ENCODE results near the gene CADPS. TPM values are rescaled to one million over a fixed set of nuclear protein-coding genes. Genes with fewer than 3 reads are reported as not detected.

The CADPS gene
- polyA plus RNA-seq, 1 of the 3 experiments (the other 2 are of a cell fraction), result 5.8 TPM

DNA sequence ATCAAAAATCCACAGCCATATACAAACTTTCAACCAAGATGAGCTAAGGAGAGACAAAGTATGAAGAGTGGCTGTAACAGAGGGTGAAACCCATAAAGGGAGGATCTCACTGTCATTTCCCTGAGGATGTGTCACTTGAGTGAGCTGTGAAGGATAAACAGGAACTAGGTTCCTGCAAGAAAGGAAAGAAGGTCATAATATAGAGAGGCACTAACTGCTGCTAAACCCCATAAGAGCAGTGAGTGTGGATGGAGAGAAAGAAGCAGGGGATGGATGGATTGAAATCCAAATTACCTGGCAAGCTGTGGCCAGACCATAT lies 45.2 kb upstream of the CADPS start:
- Histone ChIP-seq H3K9me2 (no peaks in the 10 kb centered on the region), H2AFZ (ENCODE audit: low read depth) (no peak overlapping the region), H3K36me3 (replicated peaks in 1 of 2; ENCODE audit: control insufficient read depth in 1 of 2, insufficient read depth in 2 of 2, low read length in 1 of 2) (no peaks in the 10 kb centered on the region), H3K4me2 (no peak overlapping the region), H4K20me1 (ENCODE audit: insufficient read depth) (no peaks in the 10 kb centered on the region), H3K27me3 (ENCODE audit: insufficient read depth) (no peaks in the 10 kb centered on the region), H3K4me3 (ENCODE audit: low read depth in 2 of 2, low read length in 1 of 2) (no peak overlapping the region), H3K9me3 (no peaks in the 10 kb centered on the region), H3K9ac (no peak overlapping the region), H3K27ac (ENCODE audit: low read depth in 2 of 2, low read length in 1 of 2) (no peak overlapping the region), H3K79me2 (ENCODE audit: insufficient read depth) (no peaks in the 10 kb centered on the region), H3K4me1 (ENCODE audit: control insufficient read depth in 1 of 2, insufficient read depth in 2 of 2, low read depth in 1 of 2, low read length in 1 of 2) (no peaks in the 10 kb centered on the region), H3F3A (replicated peaks; ENCODE audit: insufficient read depth) (peaks cover 6% of the 10 kb centered on the region)
- CTCF ChIA-PET, result no interaction called here
- POLR2A ChIA-PET, result no interaction called here
- DNase-seq, result no peak
- TF ChIP-seq GATA2 (CRISPR knock-in tag; IDR thresholded peaks at IDR 0.05), result no peak
- TF ChIP-seq RCOR1 (IDR thresholded peaks at IDR 0.05; ENCODE audit: low read length), result no peak
- no peak for TF ChIP-seq NRF1 (IDR thresholded peaks at IDR 0.05; ENCODE audit: low read depth, low read length)
- no peak for TF ChIP-seq NFIC (IDR thresholded peaks at IDR 0.05; ENCODE audit: borderline replicate concordance)
- TF ChIP-seq FOXJ3 (CRISPR knock-in tag; IDR thresholded peaks at IDR 0.05), result no peak
- TF ChIP-seq, protein P1, sequence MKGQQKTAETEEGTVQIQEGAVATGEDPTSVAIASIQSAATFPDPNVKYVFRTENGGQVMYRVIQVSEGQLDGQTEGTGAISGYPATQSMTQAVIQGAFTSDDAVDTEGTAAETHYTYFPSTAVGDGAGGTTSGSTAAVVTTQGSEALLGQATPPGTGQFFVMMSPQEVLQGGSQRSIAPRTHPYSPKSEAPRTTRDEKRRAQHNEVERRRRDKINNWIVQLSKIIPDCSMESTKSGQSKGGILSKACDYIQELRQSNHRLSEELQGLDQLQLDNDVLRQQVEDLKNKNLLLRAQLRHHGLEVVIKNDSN (IDR thresholded peaks at IDR 0.05; ENCODE audit: borderline replicate concordance, low read depth), result no peak

- TF ChIP-seq MXI1 (IDR thresholded peaks at IDR 0.05; ENCODE audit: low read depth, low read length) (no peak), RFX5 (IDR thresholded peaks at IDR 0.05; ENCODE audit: low read length) (no peak), GATA2 (CRISPR knock-in tag; IDR thresholded peaks at IDR 0.05) (no peak), NFIC (IDR thresholded peaks at IDR 0.05; ENCODE audit: borderline replicate concordance) (no peak), JUND (IDR thresholded peaks at IDR 0.05) (no peak), NRF1 (IDR thresholded peaks at IDR 0.05; ENCODE audit: low read depth, low read length) (no peak), EZH2phosphoT487 (IDR thresholded peaks at IDR 0.05; ENCODE audit: borderline replicate concordance, low read depth) (no peak), TCF12 (IDR thresholded peaks at IDR 0.05) (no peak), EP300 (IDR thresholded peaks at IDR 0.05; ENCODE audit: borderline replicate concordance in 1 of 2, low read depth in 1 of 2, low read length in 1 of 2) (no peak), CTCF (IDR thresholded peaks at IDR 0.05) (no peak), YY1 (IDR thresholded peaks at IDR 0.05; ENCODE audit: low read depth) (no peak), MEF2A (IDR thresholded peaks at IDR 0.05; ENCODE audit: borderline replicate concordance, low read depth) (no peak), RAD21 (IDR thresholded peaks at IDR 0.05; ENCODE audit: low read length) (no peak), POLR2AphosphoS5 (IDR thresholded peaks at IDR 0.05; ENCODE audit: low read depth, low read length) (no peak), RCOR1 (IDR thresholded peaks at IDR 0.05; ENCODE audit: low read length) (no peak), RXRA (IDR thresholded peaks at IDR 0.05; ENCODE audit: borderline replicate concordance, low read depth) (no peak), SIN3A (IDR thresholded peaks at IDR 0.05; ENCODE audit: borderline replicate concordance, low read depth, low read length) (no peak)
- TF ChIP-seq, protein P2, sequence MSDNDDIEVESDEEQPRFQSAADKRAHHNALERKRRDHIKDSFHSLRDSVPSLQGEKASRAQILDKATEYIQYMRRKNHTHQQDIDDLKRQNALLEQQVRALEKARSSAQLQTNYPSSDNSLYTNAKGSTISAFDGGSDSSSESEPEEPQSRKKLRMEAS (IDR thresholded peaks at IDR 0.05; ENCODE audit: low read depth), result no peak
- TF ChIP-seq, protein P1 (IDR thresholded peaks at IDR 0.05; ENCODE audit: borderline replicate concordance, low read depth), result no peak
- WGBS (ENCODE audit: low lambda C conversion rate), result 58% methylated on average over 6 of the region's 7 CpGs
- Histone ChIP-seq H3F3A (replicated peaks; ENCODE audit: insufficient read depth) (peaks cover 6% of the 10 kb centered on the region), H3K79me2 (ENCODE audit: insufficient read depth) (no peaks in the 10 kb centered on the region), H2AFZ (ENCODE audit: low read depth) (no peak overlapping the region), H4K20me1 (ENCODE audit: insufficient read depth) (no peaks in the 10 kb centered on the region), H3K4me1 (ENCODE audit: control insufficient read depth in 1 of 2, insufficient read depth in 2 of 2, low read depth in 1 of 2, low read length in 1 of 2) (no peaks in the 10 kb centered on the region), H3K27me3 (ENCODE audit: insufficient read depth) (no peaks in the 10 kb centered on the region), H3K9me2 (no peaks in the 10 kb centered on the region), H3K4me3 (ENCODE audit: low read depth in 2 of 2, low read length in 1 of 2) (no peak overlapping the region), H3K9ac (no peak overlapping the region), H3K27ac (ENCODE audit: low read depth in 2 of 2, low read length in 1 of 2) (no peak overlapping the region), H3K36me3 (replicated peaks in 1 of 2; ENCODE audit: control insufficient read depth in 1 of 2, insufficient read depth in 2 of 2, low read length in 1 of 2) (no peaks in the 10 kb centered on the region), H3K9me3 (no peaks in the 10 kb centered on the region), H3K4me2 (no peak overlapping the region)
- CTCF ChIA-PET, result no interaction called here
- DNase-seq, result no peak
- POLR2A ChIA-PET, result no interaction called here
Observed at GRCh38 chr3:62919784-62920465, 44.7 kb upstream of the CADPS start.

Data from SK-N-SH (cell line).